Ramos (cell line): ENCODE results near the gene SMURF1.

Source experiments
- in situ Hi-C: fragments of 300-500 bp; cut with MboI; formaldehyde crosslinking; loops from one replicate; pipeline ENCODE4 v1.14.3; 2022; ENCODE audit warnings: low sequenced_read_pairs; ENCODE audit not compliant: unreplicated experiment

SMURF1 gene

GRCh38 chr7:98995523-98996149 lies 148.3 kb downstream of the SMURF1 start:
- in situ Hi-C loops = no loop called here

- in situ Hi-C loops = no loop called here
These were observed 148.8 kb downstream of the SMURF1 start for GRCh38 chr7:98995111-98995510.

GRCh38 chr7:98994046-98994944 lies 149.6 kb downstream of the SMURF1 start:
- in situ Hi-C loops = no loop called here

- in situ Hi-C loops = no loop called here
These were observed 150.6 kb downstream of the SMURF1 start for GRCh38 chr7:98993024-98993897.

- in situ Hi-C loops = no loop called here
These were observed 151.8 kb downstream of the SMURF1 start for GRCh38 chr7:98992076-98992475.

GRCh38 chr7:98991141-98991540 lies 152.8 kb downstream of the SMURF1 start:
- in situ Hi-C loops = no loop called here

GRCh38 chr7:98990356-98990755 lies 153.6 kb downstream of the SMURF1 start:
- in situ Hi-C loops = no loop called here

GRCh38 chr7:98988641-98989040 lies 155.3 kb downstream of the SMURF1 start:
- in situ Hi-C loops = no loop called here

- in situ Hi-C loops = no loop called here
These were observed 158.0 kb downstream of the SMURF1 start for GRCh38 chr7:98985945-98986344.

- in situ Hi-C loops = no loop called here
These were observed 158.5 kb downstream of the SMURF1 start for GRCh38 chr7:98985406-98985805.

- in situ Hi-C loops = no loop called here
These were observed 159.8 kb downstream of the SMURF1 start for GRCh38 chr7:98984126-98984525.

- in situ Hi-C loops = no loop called here
These were observed 161.2 kb downstream of the SMURF1 start for GRCh38 chr7:98982686-98983085.

GRCh38 chr7:98981701-98982100 lies 162.2 kb downstream of the SMURF1 start:
- in situ Hi-C loops = no loop called here

GRCh38 chr7:98978672-98979071 lies 165.2 kb downstream of the SMURF1 start:
- in situ Hi-C loops = no loop called here
